ENCODE data around the gene CDC42SE1.

CDC42SE1 gene

GRCh38 chr1:151009674-151010345, 49.6 kb downstream of the CDC42SE1 start:
- no peak for DNase-seq (ENCODE audit: low read depth)
- no peak overlapping the region for H3K4me3 ChIP-seq (ENCODE audit: low read depth, low read length)
- TF ChIP-seq CTCF (conservative IDR thresholded peaks at IDR 0.05; ENCODE audit: low read depth, low read length), result no peak

- TF ChIP-seq CTCF (conservative IDR thresholded peaks at IDR 0.05; ENCODE audit: low read depth, low read length), result no peak
- peak overlapping the region; percentile 94 for H3K4me3 ChIP-seq (ENCODE audit: low read depth, low read length)
- peak; percentile 44 for DNase-seq (ENCODE audit: low read depth)
These were observed 50.2 kb downstream of the CDC42SE1 start for GRCh38 chr1:151009206-151009587.

- no peak for TF ChIP-seq CTCF (conservative IDR thresholded peaks at IDR 0.05; ENCODE audit: low read depth, low read length)
- peak; percentile 98 for DNase-seq (ENCODE audit: low read depth)
These were observed 50.9 kb downstream of the CDC42SE1 start, which contains the start of gene PRUNE1 for GRCh38 chr1:151008244-151009205. Gene PRUNE1 (plus strand): TSS chr1:151008449. CDS start chr1:151008633, 184 bp downstream.

GRCh38 chr1:151007853-151008243, 51.6 kb downstream of the CDC42SE1 start:
- DNase-seq (ENCODE audit: low read depth), result no peak
- H3K4me3 ChIP-seq (ENCODE audit: low read depth, low read length), result peak overlapping the region; percentile 94
- TF ChIP-seq CTCF (conservative IDR thresholded peaks at IDR 0.05; ENCODE audit: low read depth, low read length), result no peak

More at GRCh38 chr1:151008244-151009205, 50.9 kb downstream of the CDC42SE1 start, which contains the start of gene PRUNE1:
- H3K4me3 ChIP-seq (ENCODE audit: low read depth, low read length), result peak within 1 kb of the TSS; percentile 94

- peak within 1 kb of the TSS; percentile 67 for H3K4me3 ChIP-seq (ENCODE audit: low read depth, low read length)
- TF ChIP-seq CTCF (conservative IDR thresholded peaks at IDR 0.05; ENCODE audit: low read depth, low read length), result peak; percentile 72
- DNase-seq (ENCODE audit: low read depth), result peak; percentile 93
These were observed 52.9 kb downstream of the CDC42SE1 start, which contains the start of gene MINDY1 for GRCh38 chr1:151006327-151007052. Gene MINDY1 (minus strand): TSS chr1:151006902. CDS start chr1:151002617, 4,285 bp downstream.

GRCh38 chr1:151005729-151006319, 53.6 kb downstream of the CDC42SE1 start:
- no peak for TF ChIP-seq CTCF (conservative IDR thresholded peaks at IDR 0.05; ENCODE audit: low read depth, low read length)
- H3K4me3 ChIP-seq (ENCODE audit: low read depth, low read length), result peak overlapping the region; percentile 67
- no peak for DNase-seq (ENCODE audit: low read depth)

Data from choroid plexus epithelial cell (primary cell).